ENCODE measurements around the gene CHIA. TPM values are rescaled to one million over a fixed set of nuclear protein-coding genes. Genes with fewer than 3 reads are reported as not detected.

CHIA gene
- total RNA-seq, 1 experiment from 2014 or later = not detected

DNA sequence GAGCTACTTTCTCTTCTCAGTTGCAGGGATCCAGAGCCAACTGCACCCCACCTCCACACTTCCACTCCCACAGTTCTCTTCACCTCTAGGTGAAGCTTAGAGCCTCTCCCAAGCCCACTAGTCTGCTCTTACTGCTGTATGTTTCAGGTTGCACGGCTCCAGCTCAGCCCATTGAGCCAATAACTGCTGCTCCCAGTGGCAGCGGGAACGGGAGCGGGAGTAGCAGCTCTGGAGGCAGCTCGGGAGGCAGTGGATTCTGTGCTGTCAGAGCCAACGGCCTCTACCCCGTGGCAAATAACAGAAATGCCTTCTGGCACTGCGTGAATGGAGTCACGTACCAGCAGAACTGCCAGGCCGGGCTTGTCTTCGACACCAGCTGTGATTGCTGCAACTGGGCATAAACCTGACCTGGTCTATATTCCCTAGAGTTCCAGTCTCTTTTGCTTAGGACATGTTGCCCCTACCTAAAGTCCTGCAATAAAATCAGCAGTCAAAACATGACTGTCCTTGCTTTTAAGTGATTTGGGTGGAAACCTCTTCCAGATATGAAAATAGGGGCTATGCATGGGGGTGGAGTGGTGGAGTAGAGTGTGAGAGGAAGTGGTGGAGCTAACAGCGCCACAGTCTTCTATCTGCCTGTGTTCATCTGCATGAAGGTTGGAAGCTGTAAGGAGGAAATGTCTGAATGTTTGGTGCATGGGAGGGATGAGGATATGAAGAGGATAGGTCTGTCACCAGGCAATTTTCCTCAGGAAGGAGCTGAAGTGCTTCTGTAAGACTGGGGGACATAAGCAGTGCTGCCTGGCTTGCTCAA lies 29.6 kb downstream of the CHIA start:
- H2BK12ac ChIP-seq (ENCODE audit: insufficient read length, low read depth, low read length) = no peak overlapping the region
- no peak overlapping the region for H3K4ac ChIP-seq (ENCODE audit: low read depth, low read length)
- H4K5ac ChIP-seq (ENCODE audit: insufficient read length, low read depth, low read length) = no peak overlapping the region
- H4K20me1 ChIP-seq (ENCODE audit: control insufficient read depth, insufficient read depth, insufficient read length) = no peaks in the 10 kb centered on the region
- no peak overlapping the region for H2BK5ac ChIP-seq (ENCODE audit: insufficient read length, low read length)
- no peak overlapping the region for H3K4me2 ChIP-seq (ENCODE audit: insufficient read depth, insufficient read length, low read length)
- H2AK5ac ChIP-seq (ENCODE audit: insufficient read length, low read length) = no peak overlapping the region
- H3K9me3 Mint-ChIP-seq = peaks cover 0 to under 1% of the 10 kb centered on the region in 2 experiments; a peak in 2 of 5 replicates
- H3K27me3 Mint-ChIP-seq (ENCODE audit: low read depth) = no peaks in the 10 kb centered on the region; the same call in 1 of the 2 replicates
- H3K27ac ChIP-seq (ENCODE audit: insufficient read length, low read depth, low read length) = no peak overlapping the region
- H3K36me3 Mint-ChIP-seq (ENCODE audit: insufficient read depth in 1 of 3, low read depth in 3 of 3) = no peaks in the 10 kb centered on the region; a peak in 1 of 7 replicates
- no peak overlapping the region for H3K18ac ChIP-seq (ENCODE audit: insufficient read length, low read depth, low read length)
- no peak overlapping the region for H3T11ph ChIP-seq (ENCODE audit: low read length)
- H4K91ac ChIP-seq (ENCODE audit: insufficient read length, low read depth, low read length) = no peak overlapping the region
- H3K23ac ChIP-seq (ENCODE audit: insufficient read length, low read depth, low read length) = no peak overlapping the region
- peak; percentile 43 for DNase-seq
- H3K79me2 ChIP-seq (ENCODE audit: insufficient read depth, low read length) = no peaks in the 10 kb centered on the region
- no peak overlapping the region for H3K9ac ChIP-seq (ENCODE audit: extremely low read depth, insufficient read length, low read length)
- H2AFZ ChIP-seq (ENCODE audit: low read length) = no peak overlapping the region
- H3K27ac Mint-ChIP-seq = no peak overlapping the region
- no peak overlapping the region for H3K14ac ChIP-seq (ENCODE audit: insufficient read depth, low read length)
- no peaks in the 10 kb centered on the region for H3K4me1 ChIP-seq (ENCODE audit: insufficient read depth, low read length)
- H3K79me1 ChIP-seq (ENCODE audit: insufficient read depth, low read depth, low read length, poor library complexity, severe bottlenecking) = no peaks in the 10 kb centered on the region
- no peak overlapping the region for H3K56ac ChIP-seq (ENCODE audit: insufficient read length, low read depth, low read length)
- no CpG with 5 or more reads among the region's 12 CpGs for WGBS (ENCODE audit: extremely low coverage, insufficient read length, low lambda C conversion rate)
- H3K27me3 ChIP-seq (ENCODE audit: insufficient read depth, low read length) = no peaks in the 10 kb centered on the region
- H3K4me1 Mint-ChIP-seq = peaks cover 2% of the 10 kb centered on the region in 2 experiments; a peak in 1 of 4 replicates
- no peak overlapping the region for H4K8ac ChIP-seq (replicated peaks; ENCODE audit: insufficient read length, low read depth, low read length)
- no peak overlapping the region for H2BK15ac ChIP-seq (ENCODE audit: low read depth, low read length)
- H3K4me3 Mint-ChIP-seq = no peak overlapping the region
- no peak overlapping the region for H2BK20ac ChIP-seq (ENCODE audit: low read depth, low read length, poor library complexity, severe bottlenecking)
- H3K9me3 ChIP-seq (ENCODE audit: control insufficient read depth, low read depth, low read length) = no peaks in the 10 kb centered on the region
- TF ChIP-seq, protein P1, sequence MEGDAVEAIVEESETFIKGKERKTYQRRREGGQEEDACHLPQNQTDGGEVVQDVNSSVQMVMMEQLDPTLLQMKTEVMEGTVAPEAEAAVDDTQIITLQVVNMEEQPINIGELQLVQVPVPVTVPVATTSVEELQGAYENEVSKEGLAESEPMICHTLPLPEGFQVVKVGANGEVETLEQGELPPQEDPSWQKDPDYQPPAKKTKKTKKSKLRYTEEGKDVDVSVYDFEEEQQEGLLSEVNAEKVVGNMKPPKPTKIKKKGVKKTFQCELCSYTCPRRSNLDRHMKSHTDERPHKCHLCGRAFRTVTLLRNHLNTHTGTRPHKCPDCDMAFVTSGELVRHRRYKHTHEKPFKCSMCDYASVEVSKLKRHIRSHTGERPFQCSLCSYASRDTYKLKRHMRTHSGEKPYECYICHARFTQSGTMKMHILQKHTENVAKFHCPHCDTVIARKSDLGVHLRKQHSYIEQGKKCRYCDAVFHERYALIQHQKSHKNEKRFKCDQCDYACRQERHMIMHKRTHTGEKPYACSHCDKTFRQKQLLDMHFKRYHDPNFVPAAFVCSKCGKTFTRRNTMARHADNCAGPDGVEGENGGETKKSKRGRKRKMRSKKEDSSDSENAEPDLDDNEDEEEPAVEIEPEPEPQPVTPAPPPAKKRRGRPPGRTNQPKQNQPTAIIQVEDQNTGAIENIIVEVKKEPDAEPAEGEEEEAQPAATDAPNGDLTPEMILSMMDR (conservative IDR thresholded peaks at IDR 0.05) = no peak
- no peak overlapping the region for H2BK120ac ChIP-seq (ENCODE audit: low read depth, low read length, poor library complexity, severe bottlenecking)
- no peaks in the 10 kb centered on the region for H3K23me2 ChIP-seq (ENCODE audit: insufficient read length, low read depth, low read length, poor library complexity, severe bottlenecking)

All from H9 (cell line).